Colonic mucosa (tissue), 4 donors: Measurements from ENCODE around the gene SLC7A4. TPM values are rescaled to one million over a fixed set of nuclear protein-coding genes. Genes with fewer than 3 reads are reported as not detected.
"Not testable (repeated sequence)": the region's sequence is repeated elsewhere in the genome, so short reads cannot be mapped to it uniquely, and the experiment has no call there.

ENCODE experiments used
- DNase-seq: peaks from one replicate; pipeline ENCODE4 v3.0.0-alpha.2; 2020
- H3K27ac ChIP-seq: fragments of 200-600 bp; one replicate; pipeline ENCODE4 v1.8.0; 2021
- H3K27me3 ChIP-seq: fragments of 200-600 bp; one replicate; pipeline ENCODE4 v1.8.0; 2021
- H3K36me3 ChIP-seq: fragments of 200-600 bp; one replicate; pipeline ENCODE4 v1.8.0; 2021
- H3K4me1 ChIP-seq: fragments of 200-600 bp; one replicate; pipeline ENCODE4 v1.8.0; 2021; ENCODE audit warnings: mild to moderate bottlenecking
- H3K4me3 ChIP-seq: fragments of 200-600 bp; one replicate; pipeline ENCODE4 v1.8.0; 2021
- H3K9ac ChIP-seq, 2 donors: one replicate each; pipeline ENCODE4 v1.7.0; 2013; ENCODE audit warnings: control low read depth in 2 of 2, low read depth in 2 of 2, low read length in 2 of 2
- H3K9me3 ChIP-seq: fragments of 200-600 bp; one replicate; pipeline ENCODE4 v1.8.0; 2021
- intact Hi-C: fragments of 100-400 bp; cut with DNase I; formaldehyde crosslinking; loops from one replicate; pipeline ENCODE4 v1.14.1; 2022
- total RNA-seq, 2 donors: library from RNA; stranded (reverse); fragmentation: NEBNext Ultra II Directional in 1 of 2; extraction: Animal tissue kit (Norgen Biotek cat#: 25700) in 1 of 2; gene quantifications; one replicate each; pipeline ENCODE4 v1.2.1, GENCODE V29; 2021
- TF ChIP-seq, protein P1 (sequence below): fragments of 200-600 bp; IDR thresholded peaks from one replicate; pipeline ENCODE4 v1.8.0; 2022; ENCODE audit warnings: antibody characterized with exemption, mild to moderate bottlenecking
- donor health status: healthy.
- donor health status: DM: no; HTN: no; CAD: no.
- donor health status: DM: no; HTN: no; CAD: no.

The SLC7A4 gene
- total RNA-seq, 2 donors from 2014 or later = 3.3 to 3.9 TPM

DNA sequence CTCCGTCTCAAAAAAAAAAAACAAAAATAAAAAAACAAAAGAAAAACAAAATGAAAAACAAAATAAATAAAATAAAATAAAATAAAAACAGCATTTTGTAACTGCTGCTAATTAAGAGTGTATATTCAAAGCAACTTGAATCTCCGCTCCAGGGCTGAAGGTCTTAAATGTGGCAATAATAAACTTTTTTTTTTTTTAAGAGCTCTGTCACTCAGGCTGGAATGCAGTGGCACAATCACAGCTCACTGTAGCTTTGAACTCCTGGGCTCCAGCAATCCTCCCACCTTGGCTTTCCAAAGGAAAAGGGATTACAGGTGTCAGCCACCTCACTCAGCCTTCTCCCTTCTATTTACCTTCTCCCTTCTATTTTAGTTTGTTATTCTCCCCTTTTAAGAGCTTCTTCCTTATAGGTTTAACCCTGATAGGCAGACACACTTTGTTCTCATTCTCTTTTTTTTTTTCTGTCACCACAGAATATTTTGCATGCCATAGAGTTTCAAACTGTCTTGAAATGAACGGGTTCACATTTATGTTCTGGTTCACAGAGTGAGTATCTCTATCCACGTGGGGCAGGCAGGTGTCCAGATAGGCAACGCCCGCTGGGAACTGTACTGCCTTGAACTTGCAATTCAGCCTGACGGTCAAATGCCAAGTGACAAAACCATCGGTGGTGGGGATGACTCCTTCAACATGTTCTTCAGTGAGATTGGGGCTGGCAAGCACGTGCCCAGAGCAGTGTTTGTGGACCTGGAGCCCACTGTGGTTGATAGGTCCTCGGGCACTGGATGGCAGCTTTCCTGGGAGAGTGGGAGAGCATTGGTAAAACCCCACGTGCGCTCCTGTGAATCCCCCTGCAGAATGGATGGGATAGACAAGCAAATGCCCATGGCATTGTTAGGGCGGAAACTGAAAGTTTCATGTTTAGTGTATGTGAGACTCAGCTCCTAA is 32.8 kb upstream of the SLC7A4 start:
- TF ChIP-seq, protein P1, sequence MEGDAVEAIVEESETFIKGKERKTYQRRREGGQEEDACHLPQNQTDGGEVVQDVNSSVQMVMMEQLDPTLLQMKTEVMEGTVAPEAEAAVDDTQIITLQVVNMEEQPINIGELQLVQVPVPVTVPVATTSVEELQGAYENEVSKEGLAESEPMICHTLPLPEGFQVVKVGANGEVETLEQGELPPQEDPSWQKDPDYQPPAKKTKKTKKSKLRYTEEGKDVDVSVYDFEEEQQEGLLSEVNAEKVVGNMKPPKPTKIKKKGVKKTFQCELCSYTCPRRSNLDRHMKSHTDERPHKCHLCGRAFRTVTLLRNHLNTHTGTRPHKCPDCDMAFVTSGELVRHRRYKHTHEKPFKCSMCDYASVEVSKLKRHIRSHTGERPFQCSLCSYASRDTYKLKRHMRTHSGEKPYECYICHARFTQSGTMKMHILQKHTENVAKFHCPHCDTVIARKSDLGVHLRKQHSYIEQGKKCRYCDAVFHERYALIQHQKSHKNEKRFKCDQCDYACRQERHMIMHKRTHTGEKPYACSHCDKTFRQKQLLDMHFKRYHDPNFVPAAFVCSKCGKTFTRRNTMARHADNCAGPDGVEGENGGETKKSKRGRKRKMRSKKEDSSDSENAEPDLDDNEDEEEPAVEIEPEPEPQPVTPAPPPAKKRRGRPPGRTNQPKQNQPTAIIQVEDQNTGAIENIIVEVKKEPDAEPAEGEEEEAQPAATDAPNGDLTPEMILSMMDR = no peak
- H3K4me1 ChIP-seq = no peaks in the 10 kb centered on the region
- no peaks in the 10 kb centered on the region for H3K9me3 ChIP-seq
- no peak for DNase-seq
- H3K27ac ChIP-seq = no peak overlapping the region
- H3K27me3 ChIP-seq = no peaks in the 10 kb centered on the region
- H3K36me3 ChIP-seq = no peaks in the 10 kb centered on the region
- intact Hi-C loops = no loop called here
- H3K9ac ChIP-seq = no peak overlapping the region
- H3K4me3 ChIP-seq = no peak overlapping the region

DNA sequence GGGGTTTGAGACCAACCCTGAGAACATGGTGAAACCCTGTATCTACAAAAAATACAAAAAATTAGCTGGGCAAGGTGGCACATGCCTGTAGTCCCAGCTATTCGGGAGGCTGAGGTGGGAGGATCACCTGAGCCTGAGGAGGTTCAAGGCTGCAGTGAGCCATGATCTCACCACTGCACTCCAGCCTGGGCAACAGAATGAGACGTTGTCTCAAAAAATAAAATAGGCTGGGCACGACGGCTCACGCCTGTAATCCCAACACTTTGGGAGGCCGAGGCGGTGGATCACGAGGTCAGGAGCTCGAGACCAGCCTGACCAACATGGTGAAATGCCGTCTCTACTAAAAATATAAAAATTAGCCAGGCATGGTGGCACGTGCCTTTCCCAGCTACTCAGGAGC is 32.1 kb upstream of the SLC7A4 start:
- intact Hi-C loops, H3K36me3 ChIP-seq, H3K9ac ChIP-seq, DNase-seq, H3K27me3 ChIP-seq, H3K9me3 ChIP-seq, H3K4me3 ChIP-seq, H3K27ac ChIP-seq, H3K4me1 ChIP-seq: not testable (repeated sequence)

DNA sequence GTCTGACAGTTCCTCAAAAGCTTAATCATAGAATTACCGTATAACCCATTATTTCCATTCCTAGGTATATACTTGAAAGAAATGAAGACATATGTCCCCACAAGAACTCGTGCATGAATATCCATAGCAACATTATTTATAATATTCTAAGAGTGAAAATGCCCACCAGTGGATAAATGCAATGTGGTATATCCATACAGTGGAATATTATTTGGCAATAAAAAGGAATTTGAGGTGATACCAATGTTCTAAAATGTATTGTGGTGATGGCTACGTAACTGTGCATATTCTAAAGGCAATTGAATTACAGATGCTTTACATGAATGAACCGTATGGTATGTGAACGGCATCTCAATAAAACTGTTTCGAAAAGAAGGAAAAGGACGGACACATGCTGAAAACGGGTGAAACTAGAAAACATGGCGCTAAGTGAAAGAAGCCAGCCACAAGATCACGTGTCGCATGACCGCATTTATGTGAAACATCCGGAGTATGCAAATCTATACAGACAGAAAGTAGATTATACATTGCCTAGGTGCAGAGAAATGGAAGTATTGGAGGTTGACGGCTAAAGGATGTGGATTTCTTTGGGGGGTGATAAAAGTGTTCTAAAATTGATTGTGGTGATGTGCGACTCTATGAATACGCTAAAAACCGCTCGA is 29.4 kb upstream of the SLC7A4 start:
- H3K4me1 ChIP-seq, H3K27ac ChIP-seq, H3K9me3 ChIP-seq, H3K4me3 ChIP-seq, intact Hi-C loops, H3K9ac ChIP-seq, DNase-seq, H3K27me3 ChIP-seq, H3K36me3 ChIP-seq: not testable (repeated sequence)

DNA sequence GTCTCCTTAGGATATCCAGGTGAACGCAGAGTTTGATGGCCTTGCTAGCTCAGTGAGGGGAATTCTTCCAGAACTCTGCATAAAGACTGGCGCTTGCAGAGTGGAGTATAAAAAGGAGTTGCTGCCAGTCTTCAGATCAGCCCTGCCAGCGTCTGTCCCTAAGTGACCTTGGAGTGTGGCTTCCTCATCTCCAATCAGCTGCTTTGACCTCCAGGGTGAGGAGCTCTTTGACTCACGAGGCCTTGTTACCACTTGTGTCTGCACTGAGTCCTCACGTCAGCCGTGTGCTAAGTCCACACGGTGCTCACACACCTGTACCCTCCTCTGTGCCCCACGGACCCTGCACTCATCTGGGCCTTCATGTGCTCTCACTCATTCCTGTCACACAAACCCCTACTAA is 28.0 kb upstream of the SLC7A4 start:
- H3K9me3 ChIP-seq, DNase-seq, H3K27me3 ChIP-seq, intact Hi-C loops, H3K4me3 ChIP-seq, H3K27ac ChIP-seq, H3K9ac ChIP-seq, H3K36me3 ChIP-seq, H3K4me1 ChIP-seq: not testable (repeated sequence)

DNA sequence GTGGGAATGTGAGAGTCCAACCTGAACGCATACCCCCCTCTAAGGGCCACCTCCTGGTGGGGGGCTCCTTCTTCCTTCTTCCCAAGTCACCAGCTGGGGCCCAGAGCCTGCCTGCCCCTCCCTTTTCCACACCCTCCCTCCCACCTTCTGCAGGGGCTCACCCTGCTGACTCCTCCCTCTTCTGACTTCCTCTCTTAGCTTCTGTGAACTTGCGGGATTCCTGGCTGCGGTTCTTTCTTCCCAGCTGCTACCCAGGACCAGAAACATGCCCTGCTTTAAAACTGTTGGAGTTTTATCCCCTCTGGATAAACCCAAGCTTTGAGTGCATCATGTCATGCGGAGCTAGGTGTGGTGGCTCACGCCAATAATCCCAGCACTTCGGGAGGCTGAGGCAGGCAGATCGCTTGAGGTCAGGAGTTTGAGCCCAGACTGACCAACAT is 23.5 kb upstream of the SLC7A4 start:
- Histone ChIP-seq H3K36me3 (no peaks in the 10 kb centered on the region), H3K27ac (no peak overlapping the region), H3K9me3 (no peaks in the 10 kb centered on the region), H3K4me3 (no peak overlapping the region), H3K9ac (no peak overlapping the region), H3K27me3 (no peaks in the 10 kb centered on the region), H3K4me1 (no peaks in the 10 kb centered on the region)
- TF ChIP-seq, protein P1 = no peak
- DNase-seq = no peak
- intact Hi-C loops = no loop called here

DNA sequence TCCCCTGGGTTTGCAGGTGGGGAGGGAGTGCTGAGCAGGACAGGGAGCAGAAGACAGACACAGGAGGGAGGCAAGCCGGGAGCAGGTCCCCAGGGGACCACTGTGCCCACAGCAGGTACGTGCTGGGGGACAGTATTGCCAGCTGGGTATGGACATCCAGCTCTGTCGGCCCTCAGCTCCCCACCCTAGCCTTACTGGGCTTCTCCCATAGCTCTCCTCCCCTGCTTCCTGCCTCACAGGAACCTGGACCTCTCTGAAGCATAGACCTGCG is 23.1 kb upstream of the SLC7A4 start:
- Histone ChIP-seq H3K4me1 (no peaks in the 10 kb centered on the region), H3K9me3 (no peaks in the 10 kb centered on the region), H3K9ac (no peak overlapping the region), H3K27me3 (no peaks in the 10 kb centered on the region), H3K4me3 (no peak overlapping the region), H3K27ac (no peak overlapping the region), H3K36me3 (no peaks in the 10 kb centered on the region)
- no peak for DNase-seq
- TF ChIP-seq, protein P1 = no peak
- intact Hi-C loops = no loop called here
